Upper lobe of left lung (tissue), 6 donors: Measurements from ENCODE around the gene PPAT. TPM values are rescaled to one million over a fixed set of nuclear protein-coding genes. Genes with fewer than 3 reads are reported as not detected.

ENCODE experiments used
- ATAC-seq, 2 donors: fragments of 200-7000 bp; cut with Tn5 transposase; one replicate each; pipeline ENCODE4 v1.9.1; 2022; ENCODE audit warnings: mild to moderate bottlenecking in 2 of 2, moderate library complexity in 2 of 2; ENCODE audit not compliant: low FRiP score in 2 of 2
- DNase-seq, 2 donors: peaks; one replicate each; pipeline ENCODE4 v3.0.0-alpha.2; 2019 to 2020
- H3K27ac ChIP-seq, 4 donors: fragments of 200-600 bp; sonication (generic); one replicate each; pipeline ENCODE4 v1.5.1; 2016 to 2019
- H3K27me3 ChIP-seq, 4 donors: fragments of 200-600 bp; sonication (generic); one replicate each; pipeline ENCODE4 v1.5.1; 2017 to 2019
- H3K36me3 ChIP-seq, 4 donors: fragments of 200-600 bp; sonication (generic); one replicate each; pipeline ENCODE4 v1.5.1; 2016 to 2019
- H3K4me1 ChIP-seq, 4 donors: fragments of 200-600 bp; sonication (generic); one replicate each; pipeline ENCODE4 v1.5.1; 2018 to 2019
- H3K4me3 ChIP-seq, 4 donors: fragments of 200-600 bp; sonication (generic); one replicate each; pipeline ENCODE4 v1.5.1; 2017 to 2019; ENCODE audit warnings: mild to moderate bottlenecking in 2 of 4, moderate library complexity in 1 of 4
- H3K9me3 ChIP-seq, 4 donors: fragments of 200-600 bp; sonication (generic); one replicate each; pipeline ENCODE4 v1.5.1; 2018 to 2019
- EP300 ChIP-seq, 4 donors: sonication (generic); formaldehyde crosslinking; IDR thresholded peaks; one replicate each; pipeline ENCODE4 v1.5.1; 2017; ENCODE audit warnings: antibody characterized with exemption in 4 of 4, control low read depth in 2 of 4
- POLR2A ChIP-seq, 4 donors: fragments of 450-650 bp; IDR thresholded peaks; one replicate each; pipeline ENCODE4 v1.5.1; 2016 to 2017; ENCODE audit warnings: antibody characterized with exemption in 4 of 4, mild to moderate bottlenecking in 2 of 4
- POLR2AphosphoS5 ChIP-seq, 2 donors: sonication (generic); formaldehyde crosslinking; IDR thresholded peaks; one replicate each; pipeline ENCODE4 v1.5.1; 2017; ENCODE audit warnings: antibody characterized with exemption in 2 of 2
- WGBS, 2 donors: methylation state at CpG; one replicate each; pipeline ENCODE4 v1.1.5; 2017 to 2018; 5-methylcytosine and 5-hydroxymethylcytosine counted together
- total RNA-seq, 6 donors: library from RNA; depleted of rRNA in 4 of 6; stranded (reverse); fragments of >200 nt in 4 of 6; gene quantifications; one replicate each; pipeline versions ENCODE4 v1.1.0 to v1.2.1, GENCODE V29; 2016 to 2021
- TF ChIP-seq, protein P1 (sequence below), 6 experiments: fragments of 450-650 bp in 4 of 6; fragments of 200-600 bp in 2 of 6; sonication (generic) in 2 of 6; IDR thresholded peaks; one replicate each; pipeline ENCODE4 v1.5.1; 2016 to 2019; ENCODE audit warnings: antibody characterized with exemption in 6 of 6
- donor health status: DM: no; HTN: no; CAD: no; lungs with moderate emphysema.
- donor health status: DM: no; HTN: yes; CAD: no; lungs with severe emphysema.

PPAT gene
- total RNA-seq, 6 donors from 2014 or later: 0.44 to 6.3 (median 5.4) TPM

DNA sequence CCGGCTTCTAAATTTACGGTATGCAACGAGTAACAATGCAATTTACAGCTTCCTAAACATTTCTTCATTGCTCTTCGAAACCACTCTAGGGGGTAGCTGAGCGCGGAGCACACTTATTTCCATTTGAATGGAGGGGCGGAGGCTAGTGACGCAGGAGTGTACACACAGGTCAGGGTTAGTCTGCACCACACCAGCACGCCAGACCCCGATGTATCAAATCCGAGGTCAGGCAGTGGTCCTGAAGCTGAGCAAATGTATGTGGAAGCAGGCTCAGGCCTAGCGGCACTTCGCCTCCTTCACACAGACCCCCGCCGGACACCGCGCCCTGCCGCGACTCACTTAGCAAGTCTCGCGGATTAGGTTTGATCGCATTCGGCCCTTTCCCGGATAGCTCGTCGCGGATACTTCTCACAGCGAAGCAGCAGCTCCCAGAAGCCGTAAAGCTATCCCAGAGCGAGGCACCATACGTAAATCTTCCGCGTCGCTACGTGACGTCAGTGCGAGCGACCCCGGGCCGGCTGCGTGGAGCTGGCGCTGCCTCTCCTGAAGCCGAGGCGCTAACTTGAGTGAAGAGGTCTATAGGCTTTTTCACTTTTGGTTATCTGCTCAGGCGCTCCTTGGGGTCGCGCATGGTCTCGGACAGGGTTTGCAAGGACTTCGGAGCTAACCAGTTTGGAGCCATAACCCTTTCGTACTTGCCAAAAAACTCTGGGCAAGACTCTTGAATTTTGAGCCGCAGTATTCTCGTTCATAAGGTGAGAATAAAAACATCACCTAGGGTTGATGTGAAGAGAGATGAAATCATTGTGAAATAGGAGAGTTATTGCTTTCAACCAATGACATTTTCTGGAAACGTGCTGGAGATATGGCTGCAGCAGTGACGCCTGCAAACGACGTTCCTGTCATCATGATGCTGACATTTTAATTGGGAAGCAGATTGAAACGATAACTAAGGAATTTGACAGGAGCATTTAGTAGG is 48.1 kb downstream of the PPAT start, which contains the start of gene AASDH:
TSS of gene AASDH (minus strand) at position 469 of the 979 bp plus-strand sequence. CDS start 3,192 bp downstream, outside the sequence.
- Histone ChIP-seq H3K27ac (peak within 1 kb of the TSS; percentile 95 to 98 (median 96)), H3K36me3 (peaks cover 0 to 2% (median 0%) of the 10 kb centered on the region in 4 donors), H3K9me3 (no peaks in the 10 kb centered on the region), H3K27me3 (no peaks in the 10 kb centered on the region), H3K4me1 (peaks cover 10 to 24% (median 13%) of the 10 kb centered on the region in 4 donors), H3K4me3 (peak within 1 kb of the TSS; percentile 72 to 84 (median 74))
- TF ChIP-seq EP300 (IDR thresholded peaks at IDR 0.05) (peak in 2 of 4 donors; percentile 12 to 38), POLR2AphosphoS5 (IDR thresholded peaks at IDR 0.05) (peak; percentile 84 to 92), POLR2A (IDR thresholded peaks at IDR 0.05) (peak in 3 of 4 donors; percentile 61 to 87 (median 83))
- TF ChIP-seq, protein P1, sequence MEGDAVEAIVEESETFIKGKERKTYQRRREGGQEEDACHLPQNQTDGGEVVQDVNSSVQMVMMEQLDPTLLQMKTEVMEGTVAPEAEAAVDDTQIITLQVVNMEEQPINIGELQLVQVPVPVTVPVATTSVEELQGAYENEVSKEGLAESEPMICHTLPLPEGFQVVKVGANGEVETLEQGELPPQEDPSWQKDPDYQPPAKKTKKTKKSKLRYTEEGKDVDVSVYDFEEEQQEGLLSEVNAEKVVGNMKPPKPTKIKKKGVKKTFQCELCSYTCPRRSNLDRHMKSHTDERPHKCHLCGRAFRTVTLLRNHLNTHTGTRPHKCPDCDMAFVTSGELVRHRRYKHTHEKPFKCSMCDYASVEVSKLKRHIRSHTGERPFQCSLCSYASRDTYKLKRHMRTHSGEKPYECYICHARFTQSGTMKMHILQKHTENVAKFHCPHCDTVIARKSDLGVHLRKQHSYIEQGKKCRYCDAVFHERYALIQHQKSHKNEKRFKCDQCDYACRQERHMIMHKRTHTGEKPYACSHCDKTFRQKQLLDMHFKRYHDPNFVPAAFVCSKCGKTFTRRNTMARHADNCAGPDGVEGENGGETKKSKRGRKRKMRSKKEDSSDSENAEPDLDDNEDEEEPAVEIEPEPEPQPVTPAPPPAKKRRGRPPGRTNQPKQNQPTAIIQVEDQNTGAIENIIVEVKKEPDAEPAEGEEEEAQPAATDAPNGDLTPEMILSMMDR (IDR thresholded peaks at IDR 0.05): no peak
- WGBS, 2 donors: 1% methylated on average over 43 of the region's 57 CpGs
- ATAC-seq (peak; percentile 98 to 99), DNase-seq (peak; percentile 91 to 97)

DNA sequence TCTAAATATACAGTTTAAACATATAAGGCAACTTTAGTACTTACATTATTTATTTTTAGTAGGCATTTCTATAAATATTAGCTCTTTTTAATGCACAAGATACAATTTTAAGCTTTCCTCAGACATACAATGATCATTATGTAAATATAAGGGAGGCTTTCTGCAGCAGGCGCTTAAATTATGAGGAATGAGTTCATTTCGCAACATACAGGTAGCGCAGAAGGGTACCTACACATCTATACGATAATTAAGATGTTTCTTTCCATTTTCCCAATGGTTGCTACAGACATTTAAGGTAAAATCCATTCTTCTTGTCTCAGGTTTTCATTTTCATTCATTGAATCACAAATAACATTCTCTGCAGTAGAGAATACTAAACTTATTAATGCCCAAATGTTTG is 49.3 kb downstream of the PPAT start:
- H3K27ac ChIP-seq: peak overlapping the region in 1 of 4 donors; percentile 95
- DNase-seq (no peak), ATAC-seq (no peak)
- peaks cover 0 to 9% (median 0%) of the 10 kb centered on the region in 4 donors for H3K36me3 ChIP-seq
- 93 to 95% methylated on average over 4 of the region's 4 CpGs for WGBS, 2 donors
- peaks cover 10 to 24% (median 13%) of the 10 kb centered on the region in 4 donors for H3K4me1 ChIP-seq
- TF ChIP-seq EP300 (IDR thresholded peaks at IDR 0.05): no peak
- TF ChIP-seq POLR2A (IDR thresholded peaks at IDR 0.05): no peak
- TF ChIP-seq, protein P1 (IDR thresholded peaks at IDR 0.05): no peak
- TF ChIP-seq POLR2AphosphoS5 (IDR thresholded peaks at IDR 0.05): no peak
- peak overlapping the region in 3 of 4 donors; percentile 72 to 84 (median 72) for H3K4me3 ChIP-seq
- H3K9me3 ChIP-seq: no peaks in the 10 kb centered on the region
- H3K27me3 ChIP-seq: no peaks in the 10 kb centered on the region

DNA sequence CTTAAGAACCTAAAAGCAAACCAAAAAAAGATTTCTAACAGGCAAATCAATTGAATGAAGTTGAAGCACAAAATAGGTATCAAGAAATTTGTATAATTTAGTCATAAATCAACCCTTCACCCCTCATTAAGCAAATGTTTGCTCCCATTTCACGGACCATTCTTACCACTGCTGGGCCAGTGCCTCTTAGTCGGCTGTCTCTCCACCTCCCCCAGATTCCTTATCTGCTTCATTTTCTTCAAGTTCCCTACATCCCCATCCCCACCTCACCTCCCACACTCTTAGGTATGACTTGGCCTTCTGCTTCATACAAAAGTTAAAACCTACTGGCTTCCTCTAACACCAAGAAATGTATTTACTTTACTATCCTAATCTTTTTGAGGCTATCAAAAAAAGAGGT is 60.0 kb downstream of the PPAT start:
- H3K27me3 ChIP-seq: no peaks in the 10 kb centered on the region
- TF ChIP-seq, protein P1 (IDR thresholded peaks at IDR 0.05): no peak
- TF ChIP-seq POLR2A (IDR thresholded peaks at IDR 0.05) (no peak), EP300 (IDR thresholded peaks at IDR 0.05) (no peak), POLR2AphosphoS5 (IDR thresholded peaks at IDR 0.05) (no peak)
- DNase-seq: no peak
- ATAC-seq: no peak
- peaks cover 0 to 3% (median under 1%) of the 10 kb centered on the region in 4 donors for H3K36me3 ChIP-seq
- no peak overlapping the region for H3K4me3 ChIP-seq
- no peaks in the 10 kb centered on the region for H3K9me3 ChIP-seq
- 81 to 82% methylated on average over 2 of the region's 2 CpGs for WGBS, 2 donors
- no peaks in the 10 kb centered on the region for H3K4me1 ChIP-seq
- H3K27ac ChIP-seq: no peak overlapping the region

DNA sequence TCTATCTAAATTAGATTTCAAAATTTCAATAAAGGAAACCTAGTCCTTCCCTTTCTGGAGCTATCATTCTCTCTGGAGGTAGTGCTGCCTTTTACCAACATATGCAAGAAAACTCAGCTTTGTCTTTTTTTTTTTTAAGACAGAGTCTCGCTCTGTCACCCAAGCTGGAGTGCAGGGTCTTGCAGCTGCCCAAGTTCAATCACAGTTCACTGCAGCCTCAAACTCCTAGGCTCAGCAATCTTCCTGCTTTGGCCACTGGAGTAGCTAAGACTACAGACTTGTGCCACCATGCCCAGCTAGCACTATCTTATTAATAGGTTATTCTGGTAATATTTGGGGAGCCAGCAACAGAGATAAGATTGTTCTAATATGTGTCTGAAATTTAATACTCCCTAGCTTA is 60.5 kb downstream of the PPAT start:
- H3K4me1 ChIP-seq: no peaks in the 10 kb centered on the region
- no peak overlapping the region for H3K4me3 ChIP-seq
- H3K27ac ChIP-seq: no peak overlapping the region
- DNase-seq (no peak), ATAC-seq (no peak)
- 82 to 85% methylated on average over 1 of the region's 1 CpG for WGBS, 2 donors
- no peaks in the 10 kb centered on the region for H3K27me3 ChIP-seq
- H3K36me3 ChIP-seq: peaks cover 0 to 6% (median under 1%) of the 10 kb centered on the region in 4 donors
- TF ChIP-seq, protein P1 (IDR thresholded peaks at IDR 0.05): no peak
- H3K9me3 ChIP-seq: no peaks in the 10 kb centered on the region
